HEK293 (cell line): Measurements from ENCODE around the gene TRAF2.

Experiments used
- CTCF ChIA-PET: fragments of 350-600 bp; formaldehyde crosslinking; extraction: SDS; loops from one replicate; lab custom pipeline; 2021; ENCODE audit warnings: antibody characterized with exemption; lab: Yijun Ruan, JAX
- POLR2A ChIA-PET: fragments of 300-600 bp; formaldehyde crosslinking; extraction: SDS; loops from one replicate; lab custom pipeline; 2020; ENCODE audit warnings: antibody characterized with exemption, inconsistent platforms; lab: Yijun Ruan, JAX
- H3K27ac ChIP-seq: fragments of 200-500 bp; sonication (Bioruptor generic); 2 replicates; pipeline ENCODE4 v1.5.1; 2014; ENCODE audit warnings: low read depth, low read length, control low read depth, inconsistent platforms; ENCODE audit errors: extremely low read depth
- H3K36me3 ChIP-seq, 2 experiments: fragments of 200-500 bp in 1 of 2; sonication (Bioruptor generic) in 1 of 2; 1 replicate in 1 of 2; 2 replicates in 1 of 2; pipeline ENCODE4 v1.5.1; 2014 to 2017; ENCODE audit warnings: inconsistent platforms in 2 of 2, low read length in 2 of 2; ENCODE audit not compliant: control insufficient read depth in 2 of 2, insufficient read depth in 1 of 2
- H3K4me1 ChIP-seq: fragments of 200-500 bp; sonication (Bioruptor generic); 2 replicates; pipeline ENCODE4 v1.5.1; 2014; ENCODE audit warnings: mild to moderate bottlenecking, low read length, inconsistent platforms; ENCODE audit not compliant: control insufficient read depth, insufficient read depth
- H3K4me3 ChIP-seq: 2 replicates; pipeline ENCODE4 v1.5.1; 2011; ENCODE audit warnings: low read depth, mild to moderate bottlenecking, control low read depth, low read length, moderate library complexity
- H3K9me3 ChIP-seq: fragments of 200-500 bp; sonication (Bioruptor generic); 2 replicates; pipeline ENCODE4 v1.5.1; 2014; ENCODE audit warnings: low read depth, low read length, inconsistent platforms; ENCODE audit not compliant: control insufficient read depth, insufficient read depth
- GLIS1 ChIP-seq: fragments of 450-650 bp; formaldehyde crosslinking; IDR thresholded peaks from 2 replicates; pipeline ENCODE4 v1.5.1; 2016; ENCODE audit warnings: missing biosample characterization, missing genetic modification characterization
- IKZF3 ChIP-seq: fragments of 450-650 bp; IDR thresholded peaks from 2 replicates; pipeline ENCODE4 v1.5.0; 2018; ENCODE audit warnings: missing biosample characterization, mild to moderate bottlenecking, missing genetic modification characterization, moderate library complexity
- MYNN ChIP-seq: fragments of 450-650 bp; formaldehyde crosslinking; IDR thresholded peaks from 2 replicates; pipeline ENCODE4 v1.5.1; 2016; ENCODE audit warnings: missing biosample characterization, missing genetic modification characterization, borderline replicate concordance
- RBAK ChIP-seq: fragments of 450-650 bp; formaldehyde crosslinking; IDR thresholded peaks from 2 replicates; pipeline ENCODE4 v1.5.1; 2016; ENCODE audit warnings: missing biosample characterization, missing genetic modification characterization
- SP2 ChIP-seq: fragments of 450-650 bp; formaldehyde crosslinking; IDR thresholded peaks from 2 replicates; pipeline ENCODE4 v1.5.1; 2016; ENCODE audit warnings: missing biosample characterization, missing genetic modification characterization
- ZBTB21 ChIP-seq: fragments of 450-650 bp; formaldehyde crosslinking; IDR thresholded peaks from 2 replicates; pipeline ENCODE4 v1.5.1; 2017; ENCODE audit warnings: missing biosample characterization, missing genetic modification characterization
- ZBTB7A ChIP-seq: fragments of 450-650 bp; formaldehyde crosslinking; IDR thresholded peaks from 2 replicates; pipeline ENCODE4 v1.5.1; 2016; ENCODE audit warnings: low read depth, missing biosample characterization, missing genetic modification characterization
- ZFHX2 ChIP-seq: fragments of 450-650 bp; formaldehyde crosslinking; conservative IDR thresholded peaks from 2 replicates; pipeline ENCODE4 v1.5.1; 2016; ENCODE audit warnings: missing biosample characterization, missing genetic modification characterization
- ZFP3 ChIP-seq: fragments of 450-650 bp; formaldehyde crosslinking; IDR thresholded peaks from 2 replicates; pipeline ENCODE4 v1.5.1; 2016; ENCODE audit warnings: low read depth, missing biosample characterization, missing genetic modification characterization
- ZFP41 ChIP-seq: fragments of 450-650 bp; formaldehyde crosslinking; IDR thresholded peaks from 2 replicates; pipeline ENCODE4 v1.5.1; 2016; ENCODE audit warnings: missing biosample characterization, missing genetic modification characterization, borderline replicate concordance
- ZIC2 ChIP-seq: fragments of 450-650 bp; formaldehyde crosslinking; IDR thresholded peaks from 2 replicates; pipeline ENCODE4 v1.5.1; 2016; ENCODE audit warnings: missing biosample characterization, missing genetic modification characterization
- ZNF10 ChIP-seq: fragments of 450-650 bp; formaldehyde crosslinking; IDR thresholded peaks from 2 replicates; pipeline ENCODE4 v1.5.1; 2017; ENCODE audit warnings: missing biosample characterization, missing genetic modification characterization
- ZNF155 ChIP-seq: fragments of 450-650 bp; formaldehyde crosslinking; IDR thresholded peaks from 2 replicates; pipeline ENCODE4 v1.5.1; 2016; ENCODE audit warnings: missing biosample characterization, missing genetic modification characterization
- ZNF169 ChIP-seq: fragments of 450-650 bp; formaldehyde crosslinking; IDR thresholded peaks from 2 replicates; pipeline ENCODE4 v1.5.1; 2016; ENCODE audit warnings: missing biosample characterization, missing genetic modification characterization
- ZNF214 ChIP-seq: fragments of 450-650 bp; formaldehyde crosslinking; IDR thresholded peaks from 2 replicates; pipeline ENCODE4 v1.5.1; 2017; ENCODE audit warnings: missing biosample characterization, mild to moderate bottlenecking, missing genetic modification characterization, borderline replicate concordance
- ZNF221 ChIP-seq: fragments of 450-650 bp; formaldehyde crosslinking; IDR thresholded peaks from 2 replicates; pipeline ENCODE4 v1.5.1; 2017; ENCODE audit warnings: missing biosample characterization, missing genetic modification characterization, borderline replicate concordance
- ZNF223 ChIP-seq: fragments of 450-650 bp; formaldehyde crosslinking; IDR thresholded peaks from 2 replicates; pipeline ENCODE4 v1.5.1; 2016; ENCODE audit warnings: missing biosample characterization, missing genetic modification characterization
- ZNF239 ChIP-seq: fragments of 450-650 bp; formaldehyde crosslinking; IDR thresholded peaks from 2 replicates; pipeline ENCODE4 v1.5.1; 2016; ENCODE audit warnings: missing biosample characterization, missing genetic modification characterization
- ZNF394 ChIP-seq: fragments of 450-650 bp; formaldehyde crosslinking; IDR thresholded peaks from 2 replicates; pipeline ENCODE4 v1.5.1; 2016; ENCODE audit warnings: missing biosample characterization, missing genetic modification characterization, mild to moderate bottlenecking, moderate library complexity, borderline replicate concordance
- ZNF433 ChIP-seq: fragments of 450-650 bp; formaldehyde crosslinking; IDR thresholded peaks from 2 replicates; pipeline ENCODE4 v1.5.1; 2016; ENCODE audit warnings: missing biosample characterization, missing genetic modification characterization, low read depth
- ZNF510 ChIP-seq: fragments of 450-650 bp; formaldehyde crosslinking; IDR thresholded peaks from 2 replicates; pipeline ENCODE4 v1.5.1; 2018; ENCODE audit warnings: mild to moderate bottlenecking, missing genetic modification characterization, missing biosample characterization; ENCODE audit not compliant: insufficient replicate concordance
- ZNF561 ChIP-seq: fragments of 450-650 bp; IDR thresholded peaks from 2 replicates; pipeline ENCODE4 v1.5.1; 2018; ENCODE audit warnings: missing biosample characterization, missing genetic modification characterization, borderline replicate concordance
- ZNF600 ChIP-seq: fragments of 450-650 bp; formaldehyde crosslinking; IDR thresholded peaks from 2 replicates; pipeline ENCODE4 v1.5.1; 2016; ENCODE audit warnings: missing biosample characterization, missing genetic modification characterization
- ZNF610 ChIP-seq: fragments of 450-650 bp; formaldehyde crosslinking; IDR thresholded peaks from 2 replicates; pipeline ENCODE4 v1.5.1; 2016; ENCODE audit warnings: missing biosample characterization, missing genetic modification characterization, borderline replicate concordance
- ZSCAN16 ChIP-seq: fragments of 450-650 bp; formaldehyde crosslinking; IDR thresholded peaks from 2 replicates; pipeline ENCODE4 v1.5.1; 2016; ENCODE audit warnings: missing biosample characterization, missing genetic modification characterization
- TF ChIP-seq, protein P1 (sequence below): fragments of 450-650 bp; formaldehyde crosslinking; optimal IDR thresholded peaks from 2 replicates; pipeline ENCODE3; 2016; ENCODE audit warnings: missing biosample characterization, mild to moderate bottlenecking, missing genetic modification characterization
- TF ChIP-seq, protein P2 (sequence below): fragments of 450-650 bp; formaldehyde crosslinking; IDR thresholded peaks from 2 replicates; pipeline ENCODE4 v1.5.1; 2016; ENCODE audit warnings: missing biosample characterization, missing genetic modification characterization
- TF ChIP-seq, protein P3 (sequence below): fragments of 450-650 bp; formaldehyde crosslinking; conservative IDR thresholded peaks from 2 replicates; pipeline ENCODE4 v1.5.1; 2016; ENCODE audit warnings: low read depth, missing biosample characterization, missing genetic modification characterization

The TRAF2 gene

DNA sequence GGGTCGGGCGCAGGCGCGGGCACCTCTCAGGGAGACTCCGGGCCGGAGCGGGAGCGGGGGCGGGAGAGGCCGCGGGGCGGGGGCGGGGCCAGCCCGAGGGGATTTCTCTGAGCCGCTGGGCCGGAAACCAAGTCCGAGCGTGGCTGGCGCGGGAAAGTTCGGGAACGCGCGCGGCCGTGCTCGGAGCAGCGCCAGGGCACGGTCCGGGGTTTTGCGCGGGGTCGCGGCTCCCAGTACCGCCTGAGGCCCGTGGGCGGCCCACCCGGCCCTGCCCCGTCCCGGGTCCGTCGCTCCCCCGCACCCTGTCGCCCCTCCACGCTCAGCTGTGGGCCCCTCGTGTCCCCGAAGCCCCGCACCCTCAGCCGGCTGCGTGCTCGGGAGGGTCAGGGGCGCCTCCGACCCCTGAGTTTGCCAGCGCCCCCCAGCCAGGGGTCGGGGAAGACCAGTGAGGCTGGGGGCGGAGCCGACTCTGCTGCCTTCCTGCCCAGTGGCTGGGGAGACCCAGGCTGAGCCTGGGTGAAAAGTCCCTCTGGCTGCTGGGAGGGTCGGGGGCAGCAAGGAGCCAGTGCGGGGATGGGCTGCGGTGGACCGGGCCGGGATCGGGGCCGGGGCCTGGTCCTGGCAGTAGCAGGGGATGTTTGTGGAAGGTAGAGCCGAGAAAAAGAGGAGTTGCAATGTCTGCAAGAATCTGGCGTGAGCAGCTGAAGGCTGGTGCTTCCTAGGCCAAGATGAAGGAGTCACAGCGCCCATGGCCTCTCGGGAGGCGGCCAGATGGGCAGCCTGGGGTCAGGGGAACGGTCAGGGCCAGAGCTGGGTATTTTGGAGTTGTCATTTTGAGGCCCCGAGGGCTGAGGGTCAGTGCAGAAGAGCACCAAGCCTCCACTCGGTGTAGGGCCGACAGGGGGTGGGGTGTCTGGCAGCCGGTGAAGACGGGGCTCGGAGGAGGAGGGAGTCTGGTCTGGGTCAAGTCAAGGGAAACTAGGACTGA lies 588 bp downstream of the TRAF2 start (continued):
- TF ChIP-seq RBAK (tag by site-specific recombination): no peak
- no peak for TF ChIP-seq ZNF394 (tag by site-specific recombination)
- TF ChIP-seq SP2: peak; percentile 42
- TF ChIP-seq, protein P1, sequence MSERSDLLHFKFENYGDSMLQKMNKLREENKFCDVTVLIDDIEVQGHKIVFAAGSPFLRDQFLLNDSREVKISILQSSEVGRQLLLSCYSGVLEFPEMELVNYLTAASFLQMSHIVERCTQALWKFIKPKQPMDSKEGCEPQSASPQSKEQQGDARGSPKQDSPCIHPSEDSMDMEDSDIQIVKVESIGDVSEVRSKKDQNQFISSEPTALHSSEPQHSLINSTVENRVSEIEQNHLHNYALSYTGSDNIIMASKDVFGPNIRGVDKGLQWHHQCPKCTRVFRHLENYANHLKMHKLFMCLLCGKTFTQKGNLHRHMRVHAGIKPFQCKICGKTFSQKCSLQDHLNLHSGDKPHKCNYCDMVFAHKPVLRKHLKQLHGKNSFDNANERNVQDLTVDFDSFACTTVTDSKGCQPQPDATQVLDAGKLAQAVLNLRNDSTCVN (tag by site-specific recombination): peak; percentile 61
- peak; percentile 56 for TF ChIP-seq ZFHX2 (tag by site-specific recombination)
- TF ChIP-seq, protein P2, sequence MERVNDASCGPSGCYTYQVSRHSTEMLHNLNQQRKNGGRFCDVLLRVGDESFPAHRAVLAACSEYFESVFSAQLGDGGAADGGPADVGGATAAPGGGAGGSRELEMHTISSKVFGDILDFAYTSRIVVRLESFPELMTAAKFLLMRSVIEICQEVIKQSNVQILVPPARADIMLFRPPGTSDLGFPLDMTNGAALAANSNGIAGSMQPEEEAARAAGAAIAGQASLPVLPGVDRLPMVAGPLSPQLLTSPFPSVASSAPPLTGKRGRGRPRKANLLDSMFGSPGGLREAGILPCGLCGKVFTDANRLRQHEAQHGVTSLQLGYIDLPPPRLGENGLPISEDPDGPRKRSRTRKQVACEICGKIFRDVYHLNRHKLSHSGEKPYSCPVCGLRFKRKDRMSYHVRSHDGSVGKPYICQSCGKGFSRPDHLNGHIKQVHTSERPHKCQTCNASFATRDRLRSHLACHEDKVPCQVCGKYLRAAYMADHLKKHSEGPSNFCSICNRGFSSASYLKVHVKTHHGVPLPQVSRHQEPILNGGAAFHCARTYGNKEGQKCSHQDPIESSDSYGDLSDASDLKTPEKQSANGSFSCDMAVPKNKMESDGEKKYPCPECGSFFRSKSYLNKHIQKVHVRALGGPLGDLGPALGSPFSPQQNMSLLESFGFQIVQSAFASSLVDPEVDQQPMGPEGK: peak; percentile 58; the same call in 1 of the 2 replicates
- TF ChIP-seq, all 188 proteins: peak for 16

DNA sequence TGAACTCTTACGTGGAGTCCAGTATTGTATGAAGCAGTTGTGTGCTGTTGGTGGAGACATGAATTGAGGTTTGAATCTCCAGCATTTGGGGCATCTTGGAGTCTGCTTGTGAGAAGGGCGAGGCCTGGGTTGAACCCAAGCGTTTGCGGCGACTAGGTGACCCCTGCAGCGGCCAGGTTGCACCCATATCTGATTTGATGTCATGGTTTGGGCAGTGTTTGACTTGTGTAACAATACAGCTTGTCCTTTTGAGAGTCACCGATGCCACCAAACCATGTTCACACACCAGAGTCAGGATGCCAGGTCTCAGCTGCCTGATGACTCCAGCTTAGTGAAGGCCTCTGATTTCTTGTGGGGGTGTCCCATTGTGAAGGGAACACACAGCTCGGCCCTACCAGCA lies 2.1 kb downstream of the TRAF2 start:
- TF ChIP-seq ZFP41 (no peak), IKZF3 (tag by site-specific recombination) (no peak)
- Histone ChIP-seq H3K9me3 (no peaks in the 10 kb centered on the region), H3K36me3 (peaks cover 3 to 21% of the 10 kb centered on the region in 2 experiments; a peak in 2 of 3 replicates), H3K27ac (no peak overlapping the region), H3K4me1 (no peaks in the 10 kb centered on the region), H3K4me3 (no peak overlapping the region)
- POLR2A ChIA-PET: interaction anchor here (0.6 kb wide), 1 partner anchor 28 kb away, joined by 9 read pairs; no protein-coding TSS in a partner anchor
- CTCF ChIA-PET: interaction anchor here (0.7 to 1.3 kb wide), 5 partner anchors 45 to 158 kb away, joined by 3 to 4 read pairs (median 4); partner anchors contain the start of genes ABCA2 and AJM1

DNA sequence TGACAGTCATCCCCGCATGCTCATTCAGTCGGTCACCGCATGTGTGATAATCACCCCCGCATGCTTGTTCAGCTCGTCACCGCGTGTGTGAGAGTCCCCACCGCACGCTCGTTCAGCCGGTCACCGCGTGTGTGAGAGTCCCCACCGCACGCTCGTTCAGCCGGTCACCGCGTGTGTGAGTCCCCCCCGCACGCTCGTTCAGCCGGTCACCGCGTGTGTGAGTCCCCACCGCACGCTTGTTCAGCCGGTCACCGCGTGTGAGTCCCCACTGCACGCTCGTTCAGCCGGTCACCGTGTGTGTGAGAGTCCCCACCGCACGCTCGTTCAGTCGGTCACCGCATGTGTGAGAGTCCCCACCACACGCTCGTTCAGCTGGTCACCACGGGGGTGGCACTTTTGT lies 3.5 kb downstream of the TRAF2 start:
- H3K36me3 ChIP-seq: peaks cover 3 to 23% of the 10 kb centered on the region in 2 experiments; a peak in 2 of 3 replicates
- CTCF ChIA-PET: no interaction called here
- POLR2A ChIA-PET: no interaction called here

DNA sequence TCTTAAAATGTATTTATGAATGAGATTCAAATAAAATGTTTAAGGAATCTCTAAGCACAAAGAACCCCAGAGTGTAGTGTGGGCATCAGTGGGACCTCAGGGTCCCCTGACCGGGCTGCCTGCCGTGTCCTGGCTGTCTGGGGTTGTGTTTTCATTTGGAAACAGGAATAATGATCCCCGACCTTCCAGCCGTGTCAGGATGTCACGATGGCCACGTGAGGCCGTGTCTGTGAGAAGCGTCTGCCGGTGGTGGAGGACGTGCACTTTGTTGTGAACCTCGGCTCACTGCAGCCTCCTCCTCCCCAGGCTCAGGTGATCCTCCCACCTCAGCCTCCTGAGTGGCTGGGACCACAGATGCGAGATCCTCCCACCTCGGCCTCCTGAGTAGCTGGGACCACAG lies 4.3 kb downstream of the TRAF2 start:
- Histone ChIP-seq H3K9me3 (no peaks in the 10 kb centered on the region), H3K36me3 (peaks cover 3 to 27% of the 10 kb centered on the region in 2 experiments; a peak in 2 of 3 replicates), H3K4me3 (no peak overlapping the region), H3K27ac (no peak overlapping the region), H3K4me1 (no peaks in the 10 kb centered on the region)
- ChIA-PET POLR2A (no interaction called here), CTCF (interaction anchor here (0.6 to 0.7 kb wide), 4 partner anchors 75 to 161 kb away, joined by 3 to 5 read pairs (median 3); no protein-coding TSS in a partner anchor)
- TF ChIP-seq, protein P3, sequence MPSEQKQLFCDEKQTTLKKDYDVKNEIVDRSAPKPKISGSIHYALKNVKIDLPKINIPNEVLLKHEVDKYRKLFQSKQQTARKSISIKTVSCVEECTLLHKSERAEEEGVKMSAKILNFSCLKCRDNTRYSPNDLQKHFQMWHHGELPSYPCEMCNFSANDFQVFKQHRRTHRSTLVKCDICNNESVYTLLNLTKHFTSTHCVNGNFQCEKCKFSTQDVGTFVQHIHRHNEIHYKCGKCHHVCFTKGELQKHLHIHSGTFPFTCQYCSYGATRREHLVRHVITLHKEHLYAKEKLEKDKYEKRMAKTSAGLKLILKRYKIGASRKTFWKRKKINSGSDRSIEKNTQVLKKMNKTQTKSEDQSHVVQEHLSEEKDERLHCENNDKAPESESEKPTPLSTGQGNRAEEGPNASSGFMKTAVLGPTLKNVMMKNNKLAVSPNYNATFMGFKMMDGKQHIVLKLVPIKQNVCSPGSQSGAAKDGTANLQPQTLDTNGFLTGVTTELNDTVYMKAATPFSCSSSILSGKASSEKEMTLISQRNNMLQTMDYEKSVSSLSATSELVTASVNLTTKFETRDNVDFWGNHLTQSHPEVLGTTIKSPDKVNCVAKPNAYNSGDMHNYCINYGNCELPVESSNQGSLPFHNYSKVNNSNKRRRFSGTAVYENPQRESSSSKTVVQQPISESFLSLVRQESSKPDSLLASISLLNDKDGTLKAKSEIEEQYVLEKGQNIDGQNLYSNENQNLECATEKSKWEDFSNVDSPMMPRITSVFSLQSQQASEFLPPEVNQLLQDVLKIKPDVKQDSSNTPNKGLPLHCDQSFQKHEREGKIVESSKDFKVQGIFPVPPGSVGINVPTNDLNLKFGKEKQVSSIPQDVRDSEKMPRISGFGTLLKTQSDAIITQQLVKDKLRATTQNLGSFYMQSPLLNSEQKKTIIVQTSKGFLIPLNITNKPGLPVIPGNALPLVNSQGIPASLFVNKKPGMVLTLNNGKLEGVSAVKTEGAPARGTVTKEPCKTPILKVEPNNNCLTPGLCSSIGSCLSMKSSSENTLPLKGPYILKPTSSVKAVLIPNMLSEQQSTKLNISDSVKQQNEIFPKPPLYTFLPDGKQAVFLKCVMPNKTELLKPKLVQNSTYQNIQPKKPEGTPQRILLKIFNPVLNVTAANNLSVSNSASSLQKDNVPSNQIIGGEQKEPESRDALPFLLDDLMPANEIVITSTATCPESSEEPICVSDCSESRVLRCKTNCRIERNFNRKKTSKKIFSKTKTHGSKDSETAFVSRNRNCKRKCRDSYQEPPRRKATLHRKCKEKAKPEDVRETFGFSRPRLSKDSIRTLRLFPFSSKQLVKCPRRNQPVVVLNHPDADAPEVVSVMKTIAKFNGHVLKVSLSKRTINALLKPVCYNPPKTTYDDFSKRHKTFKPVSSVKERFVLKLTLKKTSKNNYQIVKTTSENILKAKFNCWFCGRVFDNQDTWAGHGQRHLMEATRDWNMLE: no peak
- TF ChIP-seq ZBTB7A (tag by site-specific recombination): no peak
- no peak for TF ChIP-seq ZBTB21 (tag by site-specific recombination)
- no peak for TF ChIP-seq ZNF10 (tag by site-specific recombination)
- no peak for TF ChIP-seq ZNF433 (tag by site-specific recombination)
- TF ChIP-seq ZNF610 (tag by site-specific recombination): no peak

More for the DNA sequence above, 3.5 kb downstream of the TRAF2 start:
- no peak overlapping the region for H3K27ac ChIP-seq
- H3K9me3 ChIP-seq: no peaks in the 10 kb centered on the region
- no peak overlapping the region for H3K4me3 ChIP-seq
- no peaks in the 10 kb centered on the region for H3K4me1 ChIP-seq
- TF ChIP-seq ZNF600 (tag by site-specific recombination) (no peak), ZNF10 (tag by site-specific recombination) (no peak), ZSCAN16 (tag by site-specific recombination) (no peak), ZNF561 (tag by site-specific recombination) (no peak), ZNF221 (no peak), GLIS1 (tag by site-specific recombination) (no peak), ZNF510 (tag by site-specific recombination) (no peak), ZIC2 (tag by site-specific recombination) (no peak), ZNF239 (tag by site-specific recombination) (no peak), MYNN (tag by site-specific recombination) (no peak), ZNF155 (no peak), ZNF169 (no peak), ZFP3 (tag by site-specific recombination) (no peak), ZNF214 (tag by site-specific recombination) (no peak), ZNF223 (no peak)
